Measurements from ENCODE around the gene KAT2B.

Gene KAT2B

GRCh38 chr3:20182206-20182605 lies 142.0 kb downstream of the KAT2B start:
- TF ChIP-seq CTCF (IDR thresholded peaks at IDR 0.05), result no peak
- no peak for DNase-seq (ENCODE audit: low spot score)
- Histone ChIP-seq H3K27ac (no peak overlapping the region), H3K4me3 (no peak overlapping the region)

- TF ChIP-seq CTCF (IDR thresholded peaks at IDR 0.05), result no peak
- H3K27ac ChIP-seq, result no peak overlapping the region
- H3K4me3 ChIP-seq, result peak overlapping the region; percentile 75
- no peak for DNase-seq (ENCODE audit: low spot score)
These were observed 145.1 kb downstream of the KAT2B start for GRCh38 chr3:20185331-20185678.

GRCh38 chr3:20185679-20186599 lies 145.7 kb downstream of the KAT2B start, which contains the start of gene SGO1:
SGO1 (minus strand) TSS chr3:20186206; CDS start chr3:20184027, 2,179 bp downstream.
- DNase-seq (ENCODE audit: low spot score), result peak; percentile 99
- no peak for TF ChIP-seq CTCF (IDR thresholded peaks at IDR 0.05)
- peak within 1 kb of the TSS; percentile 75 for H3K4me3 ChIP-seq
- peak within 1 kb of the TSS; percentile 82 to 84 for H3K27ac ChIP-seq

GRCh38 chr3:20186600-20187004 lies 146.4 kb downstream of the KAT2B start:
- Histone ChIP-seq H3K4me3 (peak overlapping the region; percentile 75), H3K27ac (peak overlapping the region; percentile 82 to 84)
- DNase-seq (ENCODE audit: low spot score), result no peak
- TF ChIP-seq CTCF (IDR thresholded peaks at IDR 0.05), result no peak

- no peak for TF ChIP-seq CTCF (IDR thresholded peaks at IDR 0.05)
- H3K4me3 ChIP-seq, result no peak overlapping the region
These were observed 150.7 kb downstream of the KAT2B start for GRCh38 chr3:20190991-20191390.

GRCh38 chr3:20194793-20195460 lies 154.7 kb downstream of the KAT2B start:
- Histone ChIP-seq H3K27ac (no peak overlapping the region), H3K4me3 (no peak overlapping the region)
- DNase-seq (ENCODE audit: low spot score), result no peak
- no peak for TF ChIP-seq CTCF (IDR thresholded peaks at IDR 0.05)

More at GRCh38 chr3:20190991-20191390, 150.7 kb downstream of the KAT2B start:
- no peak for DNase-seq (ENCODE audit: low spot score)
- H3K27ac ChIP-seq, result no peak overlapping the region
